Sigmoid colon (tissue), 7 donors: Measurements from ENCODE around the gene HHIP. TPM values are rescaled to one million over a fixed set of nuclear protein-coding genes. Genes with fewer than 3 reads are reported as not detected.

Experiments used
- DNase-seq: peaks from one replicate; pipeline ENCODE4 v3.0.0-alpha.2; 2019
- H3K27ac ChIP-seq, 4 donors: fragments of 200-600 bp; sonication (generic); one replicate each; pipeline ENCODE4 v1.5.1; 2016 to 2019; ENCODE audit warnings: mild to moderate bottlenecking in 1 of 4
- H3K27me3 ChIP-seq, 3 donors: fragments of 200-600 bp; sonication (generic); one replicate each; pipeline ENCODE4 v1.5.1; 2019; ENCODE audit warnings: mild to moderate bottlenecking in 1 of 3
- H3K36me3 ChIP-seq, 4 donors: fragments of 200-600 bp; sonication (generic); one replicate each; pipeline ENCODE4 v1.5.1; 2016 to 2019
- H3K4me1 ChIP-seq, 4 donors: fragments of 200-600 bp; sonication (generic); one replicate each; pipeline ENCODE4 v1.5.1; 2017 to 2019
- H3K4me3 ChIP-seq, 4 donors: fragments of 200-600 bp; sonication (generic); one replicate each; pipeline ENCODE4 v1.5.1; 2017 to 2019; ENCODE audit warnings: mild to moderate bottlenecking in 2 of 4, moderate library complexity in 1 of 4
- H3K9me3 ChIP-seq, 4 donors: fragments of 200-600 bp in 3 of 4; sonication (generic) in 3 of 4; one replicate each; pipeline versions ENCODE4 v1.5.1 to v1.6.1; 2013 to 2019
- CTCF ChIP-seq, 4 experiments: fragments of 450-650 bp in 3 of 4; fragments of 200-600 bp in 1 of 4; IDR thresholded peaks; one replicate each; pipeline ENCODE4 v1.5.1; 2016 to 2019; ENCODE audit warnings: antibody characterized with exemption in 4 of 4, mild to moderate bottlenecking in 3 of 4, moderate library complexity in 2 of 4
- EP300 ChIP-seq, 4 donors: sonication (generic); formaldehyde crosslinking; IDR thresholded peaks; one replicate each; pipeline ENCODE4 v1.6.1; 2017; ENCODE audit warnings: antibody characterized with exemption in 4 of 4
- POLR2A ChIP-seq, 2 donors: fragments of 450-650 bp; IDR thresholded peaks; one replicate each; pipeline ENCODE4 v1.6.1; 2016; ENCODE audit warnings: antibody characterized with exemption in 2 of 2, mild to moderate bottlenecking in 2 of 2, moderate library complexity in 2 of 2
- POLR2AphosphoS5 ChIP-seq, 4 donors: sonication (generic); formaldehyde crosslinking; IDR thresholded peaks; one replicate each; pipeline ENCODE4 v1.6.1; 2017; ENCODE audit warnings: antibody characterized with exemption in 4 of 4
- WGBS, 2 donors: extraction: QIAGEN DNeasy Blood & Tissue Kit; methylation state at CpG; one replicate each; pipeline ENCODE4 v1.1.7; 2013; 5-methylcytosine and 5-hydroxymethylcytosine counted together
- intact Hi-C: fragments of 100-400 bp; cut with DNase I; formaldehyde crosslinking; loops from one replicate; pipeline ENCODE4 v1.15.1; 2023
- polyA plus RNA-seq, 3 donors: library from polyadenylated mRNA; stranded (reverse); fragments of 200-250 nt; gene quantifications; one replicate each; pipeline ENCODE4 v1.2.3, GENCODE V29; 2013
- total RNA-seq, 4 donors: library from RNA; depleted of rRNA; stranded (reverse); fragments of >200 nt; gene quantifications; one replicate each; pipeline ENCODE4 v1.1.0, GENCODE V29; 2016
- donor health status: healthy with polysubstance abuse.
- donor health status: Bipolar disorder and iron deficiency.
- donor health status: healthy.

The HHIP gene
- total and polyA plus RNA-seq, 7 donors = 0.16 to 2.1 (median 0.58) TPM; not detected in 1

GRCh38 chr4:144740316-144740715 is 94.4 kb downstream of the HHIP start:
- no peaks in the 10 kb centered on the region for H3K9me3 ChIP-seq
- WGBS, 2 donors = 78 to 87% methylated on average over 1 of the region's 1 CpG
- no peaks in the 10 kb centered on the region for H3K36me3 ChIP-seq
- TF ChIP-seq CTCF (IDR thresholded peaks at IDR 0.05) = no peak
- TF ChIP-seq POLR2A (IDR thresholded peaks at IDR 0.05) = no peak
- TF ChIP-seq POLR2AphosphoS5 (IDR thresholded peaks at IDR 0.05) = no peak
- TF ChIP-seq EP300 (IDR thresholded peaks at IDR 0.05) = no peak
- H3K4me3 ChIP-seq = no peak overlapping the region
- H3K4me1 ChIP-seq = no peaks in the 10 kb centered on the region
- intact Hi-C loops = no loop called here
- H3K27me3 ChIP-seq = no peaks in the 10 kb centered on the region
- no peak overlapping the region for H3K27ac ChIP-seq
- no peak for DNase-seq

GRCh38 chr4:144748814-144749555 is 103.0 kb downstream of the HHIP start:
- Histone ChIP-seq H3K4me1 (no peaks in the 10 kb centered on the region), H3K27ac (no peak overlapping the region), H3K27me3 (no peaks in the 10 kb centered on the region), H3K9me3 (no peaks in the 10 kb centered on the region), H3K4me3 (no peak overlapping the region), H3K36me3 (no peaks in the 10 kb centered on the region)
- intact Hi-C loops = no loop called here
- DNase-seq = no peak
- TF ChIP-seq POLR2AphosphoS5 (IDR thresholded peaks at IDR 0.05) (no peak), EP300 (IDR thresholded peaks at IDR 0.05) (no peak), POLR2A (IDR thresholded peaks at IDR 0.05) (no peak), CTCF (IDR thresholded peaks at IDR 0.05) (no peak)
- 65 to 68% methylated on average over 4 of the region's 4 CpGs for WGBS, 2 donors

GRCh38 chr4:144750348-144750747 is 104.4 kb downstream of the HHIP start:
- Histone ChIP-seq H3K4me1 (no peaks in the 10 kb centered on the region), H3K27ac (no peak overlapping the region), H3K4me3 (no peak overlapping the region), H3K9me3 (no peaks in the 10 kb centered on the region), H3K36me3 (no peaks in the 10 kb centered on the region), H3K27me3 (no peaks in the 10 kb centered on the region)
- intact Hi-C loops = no loop called here
- TF ChIP-seq CTCF (IDR thresholded peaks at IDR 0.05) (no peak), POLR2A (IDR thresholded peaks at IDR 0.05) (no peak), POLR2AphosphoS5 (IDR thresholded peaks at IDR 0.05) (no peak), EP300 (IDR thresholded peaks at IDR 0.05) (no peak)
- 27 to 66% methylated on average over 2 of the region's 2 CpGs for WGBS, 2 donors
- DNase-seq = no peak

GRCh38 chr4:144754562-144755410 is 108.8 kb downstream of the HHIP start:
- no peak for TF ChIP-seq EP300 (IDR thresholded peaks at IDR 0.05)
- TF ChIP-seq POLR2A (IDR thresholded peaks at IDR 0.05) = no peak
- TF ChIP-seq CTCF (IDR thresholded peaks at IDR 0.05) = no peak
- no peak for TF ChIP-seq POLR2AphosphoS5 (IDR thresholded peaks at IDR 0.05)
- no peaks in the 10 kb centered on the region for H3K36me3 ChIP-seq
- H3K27me3 ChIP-seq = no peaks in the 10 kb centered on the region
- H3K4me3 ChIP-seq = no peak overlapping the region
- intact Hi-C loops = no loop called here
- no peak overlapping the region for H3K27ac ChIP-seq
- no peak for DNase-seq
- no peaks in the 10 kb centered on the region for H3K4me1 ChIP-seq
- 85 to 87% methylated on average over 3 of the region's 3 CpGs for WGBS, 2 donors
- no peaks in the 10 kb centered on the region for H3K9me3 ChIP-seq
